B cell (primary cell): ENCODE data around the gene CSF1R. TPM values are rescaled to one million over a fixed set of nuclear protein-coding genes. Genes with fewer than 3 reads are reported as not detected.
A peak's percentile ranks its signal among the peaks of the same experiment; 100 is the strongest.

ENCODE experiments used
- ATAC-seq: fragments of 200-7000 bp; cut with Tn5 transposase; one replicate; pipeline ENCODE4 v1.10.0; 2021; ENCODE audit warnings: low read depth, mild to moderate bottlenecking, moderate number of reproducible peaks, moderate library complexity
- CTCF ChIA-PET: fragments of 350-600 bp; sonication (Branson Sonifier 250); formaldehyde crosslinking; loops from one replicate; lab custom pipeline; 2021; ENCODE audit warnings: antibody characterized with exemption, inconsistent platforms; lab: Charles Lee
- POLR2A ChIA-PET: fragments of 350-600 bp; sonication (Branson Sonifier 250); formaldehyde crosslinking; loops from one replicate; lab custom pipeline; 2021; ENCODE audit warnings: antibody characterized with exemption; lab: Charles Lee
- DNase-seq: peaks from one replicate; pipeline ENCODE4 v3.0.0; 2013
- H2AFZ ChIP-seq: 2 replicates; pipeline ENCODE4 v1.6.1; 2012; ENCODE audit warnings: mild to moderate bottlenecking, low read depth, low read length; ENCODE audit not compliant: insufficient read depth, poor library complexity, severe bottlenecking
- H3K27ac ChIP-seq, 2 donors: 1 replicate in 1 of 2; 2 replicates in 1 of 2; pipeline ENCODE4 v1.5.1; 2012 to 2013; ENCODE audit warnings: low read length in 2 of 2, mild to moderate bottlenecking in 2 of 2, moderate library complexity in 1 of 2
- H3K27me3 ChIP-seq, 4 experiments: fragments of 200-600 bp in 1 of 4; sonication (generic) in 1 of 4; replicated peaks in 1 of 4; 1 replicate in 2 of 4; 2 replicates in 2 of 4; pipeline versions ENCODE4 v1.6.1 to v1.7.0; 2013 to 2016; ENCODE audit warnings: low read length in 3 of 4, mild to moderate bottlenecking in 2 of 4, mixed read lengths in 1 of 4, moderate library complexity in 1 of 4; ENCODE audit not compliant: insufficient read depth in 4 of 4, control insufficient read depth in 3 of 4; ENCODE audit errors: control extremely low read depth in 1 of 4
- H3K36me3 ChIP-seq, 2 experiments: replicated peaks in 1 of 2; 1 replicate in 1 of 2; 2 replicates in 1 of 2; pipeline versions ENCODE4 v1.6.1 to v1.7.1; 2013; ENCODE audit warnings: low read length in 1 of 2; ENCODE audit not compliant: insufficient read depth in 2 of 2, control insufficient read depth in 1 of 2; ENCODE audit errors: control extremely low read depth in 1 of 2, extremely low read depth in 1 of 2
- H3K4me1 ChIP-seq, 2 donors: fragments of 200-600 bp in 1 of 2; sonication (generic) in 1 of 2; 1 replicate in 1 of 2; 2 replicates in 1 of 2; pipeline versions ENCODE4 v1.5.1 to v1.6.1; 2013 to 2017; ENCODE audit warnings: low read length in 2 of 2; ENCODE audit not compliant: control insufficient read depth in 2 of 2, insufficient read depth in 2 of 2
- H3K4me2 ChIP-seq: replicated peaks from 2 replicates; pipeline ENCODE3; 2012; ENCODE audit warnings: mild to moderate bottlenecking, low read depth, low read length; ENCODE audit not compliant: poor library complexity, severe bottlenecking
- H3K4me3 ChIP-seq, 5 experiments: fragments of 200-600 bp in 1 of 5; sonication (generic) in 1 of 5; 1 replicate in 3 of 5; 2 replicates in 2 of 5; pipeline versions ENCODE4 v1.5.1 to v1.7.0; 2011 to 2016; ENCODE audit warnings: low read length in 4 of 5, mild to moderate bottlenecking in 4 of 5, low read depth in 2 of 5, control low read depth in 1 of 5, moderate library complexity in 1 of 5; ENCODE audit not compliant: insufficient read depth in 1 of 5; ENCODE audit errors: control extremely low read depth in 1 of 5, extremely low read depth in 1 of 5
- H3K79me2 ChIP-seq: fragments of 200-600 bp; sonication (generic); one replicate; pipeline ENCODE4 v1.6.0; 2016; ENCODE audit warnings: low read length; ENCODE audit not compliant: control insufficient read depth, insufficient read depth
- H3K9ac ChIP-seq: fragments of 200-600 bp; sonication (generic); 2 replicates; pipeline ENCODE4 v1.6.1; 2017; ENCODE audit warnings: mild to moderate bottlenecking, low read length, moderate library complexity
- H3K9me3 ChIP-seq, 3 donors: one replicate each; pipeline versions ENCODE4 v1.6.1 to v1.7.1; 2013; ENCODE audit warnings: low read length in 2 of 3; ENCODE audit not compliant: control insufficient read depth in 2 of 3, insufficient read depth in 1 of 3; ENCODE audit errors: control extremely low read depth in 1 of 3
- H4K20me1 ChIP-seq: 2 replicates; pipeline ENCODE4 v1.6.0; 2012; ENCODE audit warnings: mild to moderate bottlenecking, low read length; ENCODE audit not compliant: insufficient read depth, control insufficient read depth, poor library complexity, severe bottlenecking
- H3K27ac Mint-ChIP-seq: one replicate; pipeline ENCODE4 v1.8.0; 2021; ENCODE audit warnings: mixed read lengths
- H3K27me3 Mint-ChIP-seq: one replicate; pipeline ENCODE4 v1.8.0; 2021; ENCODE audit warnings: mixed read lengths
- H3K4me1 Mint-ChIP-seq: one replicate; pipeline ENCODE4 v1.8.0; 2021; ENCODE audit warnings: mixed read lengths
- H3K4me3 Mint-ChIP-seq: one replicate; pipeline ENCODE4 v1.8.0; 2021; ENCODE audit warnings: mixed read lengths
- H3K9me3 Mint-ChIP-seq: one replicate; pipeline ENCODE4 v1.8.0; 2022; ENCODE audit warnings: mixed read lengths; ENCODE audit not compliant: insufficient read depth
- CTCF ChIP-seq: fragments of 200-600 bp; IDR thresholded peaks from one replicate; pipeline ENCODE4 v1.8.0; 2022; ENCODE audit warnings: antibody characterized with exemption, mild to moderate bottlenecking
- EZH2 ChIP-seq: IDR thresholded peaks from 2 replicates; pipeline ENCODE4 v1.6.1; 2012; ENCODE audit warnings: borderline replicate concordance, low read depth, mild to moderate bottlenecking, moderate library complexity, low read length; ENCODE audit not compliant: insufficient read depth, poor library complexity, severe bottlenecking
- WGBS: methylation state at CpG from one replicate; pipeline ENCODE4 v1.1.5; 2013; ENCODE audit warnings: missing lambda C conversion rate; ENCODE audit not compliant: insufficient coverage; 5-methylcytosine and 5-hydroxymethylcytosine counted together
- intact Hi-C: fragments of 100-400 bp; cut with micrococcal nuclease; formaldehyde crosslinking; loops from one replicate; pipeline ENCODE4 v1.10.0; 2022
- polyA plus RNA-seq: library from polyadenylated mRNA; depleted of rRNA; stranded (reverse); fragments of >200 nt; gene quantifications from 2 replicates; pipeline ENCODE4 v1.2.3, GENCODE V29; 2012
- total RNA-seq, 2 donors: library from RNA; stranded (reverse); fragments of 120-200 nt in 1 of 2; gene quantifications; 1 replicate in 1 of 2; 2 replicates in 1 of 2; pipeline versions ENCODE4 v1.2.3 to v1.2.4, GENCODE V29; 2013 to 2022

The CSF1R gene
- total and polyA plus RNA-seq, 2 donors (not counting 1 experiment from before 2014, with no cell fraction given): 1.6 to 2.5 TPM

- ATAC-seq (no peak), DNase-seq (no peak)
- Histone ChIP-seq H3K4me3 (no peak overlapping the region), H4K20me1 (no peaks in the 10 kb centered on the region), H3K4me2 (peak overlapping the region; percentile 66), H3K9ac (no peak overlapping the region), H3K4me1 (peaks cover 24 to 27% of the 10 kb centered on the region in 2 donors), H3K27me3 (peaks cover 0 to 3% (median 0%) of the 10 kb centered on the region in 4 experiments), H2AFZ (no peak overlapping the region), H3K79me2 (no peaks in the 10 kb centered on the region), H3K36me3 (no peaks in the 10 kb centered on the region), H3K9me3 (no peaks in the 10 kb centered on the region), H3K27ac (no peak overlapping the region)
- Mint-ChIP-seq H3K9me3 (no peaks in the 10 kb centered on the region), H3K27ac (no peak overlapping the region), H3K4me1 (peaks cover 34% of the 10 kb centered on the region), H3K27me3 (peaks cover 4% of the 10 kb centered on the region), H3K4me3 (peak overlapping the region; percentile 35)
- no peak for TF ChIP-seq CTCF
- no peak for TF ChIP-seq EZH2
- WGBS: 88% methylated on average over 12 of the region's 15 CpGs
- intact Hi-C loops: no loop called here
- ChIA-PET CTCF (no interaction called here), POLR2A (no interaction called here)
Observed at GRCh38 chr5:150080696-150081435, 5.5 kb downstream of the CSF1R start.

- no peaks in the 10 kb centered on the region for H3K27me3 Mint-ChIP-seq
- no peak overlapping the region for H3K4me3 ChIP-seq
- POLR2A ChIA-PET: no interaction called here
- intact Hi-C loops: no loop called here
- peaks cover 0 to 3% (median 0%) of the 10 kb centered on the region in 4 experiments for H3K27me3 ChIP-seq
- no peak for TF ChIP-seq CTCF
- CTCF ChIA-PET: no interaction called here
- over 99% methylated on average over 16 of the region's 19 CpGs for WGBS
- no peaks in the 10 kb centered on the region for H3K9me3 ChIP-seq
- no peak overlapping the region for H3K4me2 ChIP-seq
- peak overlapping the region; percentile 44 for H3K27ac Mint-ChIP-seq
- ATAC-seq (no peak), DNase-seq (no peak)
- no peaks in the 10 kb centered on the region for H3K9me3 Mint-ChIP-seq
- H4K20me1 ChIP-seq: no peaks in the 10 kb centered on the region
- no peak overlapping the region for H3K4me3 Mint-ChIP-seq
- peaks cover 34% of the 10 kb centered on the region for H3K4me1 Mint-ChIP-seq
- H3K9ac ChIP-seq: no peak overlapping the region
- H3K79me2 ChIP-seq: no peaks in the 10 kb centered on the region
- H3K27ac ChIP-seq: no peak overlapping the region
- no peak overlapping the region for H2AFZ ChIP-seq
- peaks cover 24 to 27% of the 10 kb centered on the region in 2 donors for H3K4me1 ChIP-seq
- no peaks in the 10 kb centered on the region for H3K36me3 ChIP-seq
Observed at GRCh38 chr5:150079909-150080461, 6.4 kb downstream of the CSF1R start.
